ENCODE results near the gene MLF2.
"Not testable (repeated sequence)": the region's sequence is repeated elsewhere in the genome, so short reads cannot be mapped to it uniquely, and the experiment has no call there.

MLF2 gene

GRCh38 chr12:6729186-6729585 lies 23.8 kb downstream of the MLF2 start:
- no peak for DNase-seq

GRCh38 chr12:6725350-6725749 lies 27.6 kb downstream of the MLF2 start:
- DNase-seq, result no peak

- no peak for DNase-seq
Measured at GRCh38 chr12:6724409-6724797, 28.5 kb downstream of the MLF2 start.

GRCh38 chr12:6723607-6724408 lies 29.1 kb downstream of the MLF2 start, which contains the start of gene COPS7A:
Gene COPS7A (plus strand): TSS chr12:6724046. CDS start chr12:6724657, 611 bp downstream.
- peak; percentile 93 to 94 for DNase-seq

- no peak for DNase-seq
Measured at GRCh38 chr12:6722863-6723262, 30.1 kb downstream of the MLF2 start.

DNA sequence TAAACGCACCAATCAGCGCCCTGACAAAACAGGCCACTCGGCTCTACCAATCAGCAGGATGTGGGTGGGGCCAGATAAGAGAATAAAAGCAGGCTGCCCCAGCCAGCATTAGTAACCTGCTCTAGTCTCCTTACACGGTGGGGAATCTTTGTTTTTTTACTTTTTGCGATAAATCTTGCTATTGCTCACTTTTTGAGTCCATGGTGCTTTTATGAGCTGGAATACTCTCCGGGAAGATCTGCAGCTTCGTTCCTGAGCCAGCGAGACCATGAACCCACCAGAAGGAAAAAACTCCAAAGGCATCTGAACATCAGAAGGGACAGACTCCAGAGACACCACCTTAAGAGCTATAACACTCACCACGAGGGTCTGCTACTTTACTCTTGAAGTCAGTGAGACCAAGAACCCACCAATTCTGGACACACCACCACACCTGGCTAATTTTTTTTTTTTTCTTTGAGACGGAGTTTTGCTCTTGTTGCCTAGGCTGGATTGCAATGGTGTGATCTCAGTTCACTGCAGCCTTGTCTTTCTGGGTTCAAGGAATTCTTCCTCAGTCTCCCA lies 36.0 kb downstream of the MLF2 start:
- DNase-seq, result no peak

GRCh38 chr12:6716031-6716873 lies 36.7 kb downstream of the MLF2 start:
- not testable (repeated sequence) for DNase-seq

GRCh38 chr12:6708960-6709394 lies 44.0 kb downstream of the MLF2 start:
- no peak for DNase-seq

DNA sequence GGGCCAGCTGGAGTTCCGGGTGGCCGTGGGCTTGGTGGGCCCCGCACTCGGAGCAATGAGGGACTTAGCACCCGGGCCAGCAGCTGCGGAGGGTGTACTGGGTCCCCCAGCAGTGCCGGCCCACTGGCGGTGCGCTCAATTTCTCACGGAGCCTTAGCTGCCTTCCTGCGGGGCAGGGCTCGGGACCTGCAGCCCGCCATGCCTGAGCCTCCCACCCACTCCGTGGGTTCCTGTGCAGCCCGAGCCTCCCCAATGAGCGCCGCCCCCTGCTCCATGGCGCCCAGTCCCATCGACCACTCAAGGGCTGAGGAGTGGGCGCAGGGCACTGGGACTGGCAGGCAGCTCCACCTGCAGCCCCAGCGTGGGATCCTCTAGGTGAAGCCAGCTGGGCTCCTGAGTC lies 44.6 kb downstream of the MLF2 start:
- DNase-seq, result not testable (repeated sequence)

DNA sequence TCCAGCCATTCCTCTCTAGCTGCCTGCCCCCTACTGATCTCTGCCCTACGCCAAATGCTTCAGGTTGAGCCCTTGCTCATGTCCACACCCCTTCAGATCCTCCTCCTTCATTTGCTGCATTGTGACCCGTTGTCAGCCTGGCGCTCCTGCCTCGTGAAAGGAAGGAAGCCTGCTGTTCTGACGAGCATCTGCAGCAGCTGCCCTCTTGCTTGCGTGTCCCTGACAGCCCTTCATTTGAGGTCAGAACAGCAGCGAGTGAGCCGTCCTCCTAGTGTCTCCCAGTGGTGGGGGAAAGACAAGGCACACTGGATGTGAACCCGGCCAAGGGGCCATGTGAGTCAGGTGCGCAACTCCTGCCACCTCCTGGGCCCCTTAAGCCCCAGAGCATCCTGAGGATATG lies 49.3 kb downstream of the MLF2 start:
- peak; percentile 34 to 44 for DNase-seq

DNA sequence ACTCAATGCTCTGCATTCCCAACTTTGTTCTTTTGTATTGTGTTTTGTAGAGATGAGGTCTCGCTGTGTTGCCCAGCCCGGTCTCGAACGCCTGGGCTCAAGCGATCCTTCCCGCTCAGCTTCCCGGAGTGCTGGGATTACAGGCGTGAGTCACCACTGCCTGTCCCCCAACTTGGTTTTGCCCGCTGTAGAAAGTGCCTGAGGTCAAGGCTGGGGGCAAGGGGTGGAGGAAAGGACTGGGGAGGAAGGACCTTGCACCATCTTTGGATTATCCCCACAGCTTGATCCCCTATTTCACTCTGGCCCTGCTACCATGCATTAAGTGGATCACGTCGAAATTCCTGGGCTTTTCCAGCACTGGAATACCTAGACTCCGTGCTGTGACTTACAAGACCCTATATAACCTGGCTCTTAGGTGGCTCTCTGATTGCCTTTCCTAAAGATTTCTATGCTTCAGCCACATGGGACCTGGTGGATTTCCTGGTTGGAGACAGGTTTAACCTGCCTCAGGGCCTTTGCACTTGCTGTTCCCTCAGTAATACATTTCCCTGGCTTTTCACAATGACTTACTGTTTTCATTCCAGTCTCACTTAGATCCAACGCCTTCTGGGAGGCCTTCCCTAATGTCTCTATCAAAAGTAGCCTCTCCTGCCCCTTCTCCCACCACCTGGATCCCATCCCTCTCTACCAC lies 51.7 kb downstream of the MLF2 start:
- DNase-seq, result no peak

GRCh38 chr12:6700646-6701051 lies 52.3 kb downstream of the MLF2 start, which contains the start of gene PIANP:
Gene PIANP (minus strand): TSS chr12:6700815. CDS start chr12:6698061, 2,754 bp downstream.
- no peak for DNase-seq

DNA sequence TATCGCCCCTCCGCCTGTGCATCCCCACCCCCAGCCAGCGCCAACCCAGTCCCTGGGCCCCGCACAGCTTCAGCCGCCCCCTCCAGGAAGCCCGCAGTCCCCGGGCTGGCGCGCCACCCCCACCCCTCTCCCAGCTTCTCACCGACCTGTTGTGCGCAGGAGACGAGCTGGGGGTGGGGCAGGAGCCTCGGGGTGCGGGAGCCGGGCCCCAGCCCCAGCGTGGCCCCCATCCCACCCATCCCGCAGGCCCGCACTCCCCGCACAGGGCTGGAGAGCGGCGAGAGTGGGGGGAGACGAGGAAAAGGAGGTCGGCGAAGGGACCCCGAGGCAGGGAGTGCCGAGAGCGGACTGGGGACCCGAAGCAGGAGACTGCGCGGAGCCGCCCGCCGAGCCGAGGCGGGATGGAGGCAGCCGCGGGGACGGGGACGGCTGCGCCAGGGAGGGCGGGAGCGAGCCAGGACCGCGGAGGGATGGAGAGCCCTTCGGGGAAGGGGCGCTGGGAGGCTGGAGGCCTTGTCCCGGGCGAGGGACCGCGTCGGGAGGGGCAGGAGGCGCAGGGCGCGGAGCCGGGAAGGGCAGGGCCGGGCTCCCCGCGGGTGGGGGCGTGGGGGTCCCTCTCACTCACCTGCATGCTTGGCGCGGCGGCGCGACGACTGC lies 52.8 kb downstream of the MLF2 start:
- peak in 1 of 2 experiments; percentile 14 for DNase-seq

DNA sequence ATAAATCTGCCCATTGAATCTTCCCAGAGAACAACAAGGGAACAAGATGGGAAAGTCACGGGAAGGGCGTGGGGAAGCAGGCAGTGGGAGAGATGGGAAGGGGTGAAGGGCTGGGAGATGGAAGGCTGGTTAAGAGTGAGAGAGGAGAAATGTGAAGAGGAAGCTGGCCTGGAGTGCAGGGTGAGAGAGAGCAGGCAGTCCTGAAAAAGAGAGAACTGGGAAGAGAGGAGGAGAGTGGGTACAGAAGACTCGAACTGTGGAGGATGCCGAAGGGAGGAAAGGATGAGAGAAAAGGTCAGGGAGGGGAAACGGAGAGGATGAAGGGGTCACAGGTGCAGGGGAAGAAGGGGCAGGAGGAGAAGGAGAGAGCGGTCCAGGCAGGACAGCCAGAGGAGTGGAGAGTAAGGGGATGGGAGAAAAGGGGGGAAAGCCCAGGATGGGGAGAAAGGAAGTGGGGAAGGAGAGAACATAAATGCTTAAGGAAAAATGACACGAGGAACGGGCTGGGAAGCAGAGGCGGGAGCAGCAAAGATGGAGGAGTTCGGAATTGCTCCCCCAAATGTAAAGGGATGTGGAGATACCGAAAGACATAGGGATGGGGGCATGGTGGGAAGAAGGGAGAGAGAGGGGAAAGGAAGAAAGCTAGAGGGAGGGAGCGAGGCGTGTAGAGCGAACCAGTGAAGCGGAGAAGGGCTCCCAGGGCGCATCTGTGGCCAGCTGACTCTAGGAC lies 53.5 kb downstream of the MLF2 start:
- DNase-seq, result no peak

DNA sequence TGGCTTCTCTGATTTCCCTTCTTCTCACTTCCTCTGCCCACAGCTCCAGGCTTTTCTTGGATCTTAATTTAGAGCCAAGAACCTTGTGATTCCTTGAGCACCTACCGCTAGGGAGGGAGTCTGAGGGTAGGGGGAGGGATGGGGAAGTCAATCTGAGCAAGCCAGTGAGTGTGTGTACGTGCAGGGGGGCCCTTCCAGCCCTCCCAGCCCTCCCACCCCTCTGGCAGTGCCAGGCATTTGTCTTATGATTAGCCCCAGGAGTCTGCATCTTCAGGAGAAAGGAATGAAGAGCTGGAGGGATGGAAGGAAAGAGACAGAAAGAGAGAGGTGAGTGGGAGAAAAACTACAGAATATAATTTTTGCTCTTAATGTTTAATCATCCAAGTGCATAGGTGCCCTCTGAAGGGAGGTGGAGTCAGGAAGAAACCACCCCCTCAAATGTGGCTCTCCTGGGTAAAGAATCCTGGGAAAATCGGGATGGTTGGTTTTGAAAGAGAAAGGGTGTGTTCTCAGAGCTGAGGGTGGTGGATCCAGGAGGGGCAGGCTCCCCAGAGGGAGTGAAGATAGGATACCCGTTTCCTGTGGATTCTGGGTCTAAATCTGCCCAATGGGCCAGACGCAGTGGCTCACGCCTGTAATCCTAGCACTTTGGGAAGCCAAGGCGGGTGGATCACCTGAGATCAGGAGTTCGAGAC lies 54.4 kb downstream of the MLF2 start:
- DNase-seq, result no peak

Measured in SHP77 (cell line).